Kidney (tissue), 14 donors: ENCODE data around the gene ZAR1L. TPM values are rescaled to one million over a fixed set of nuclear protein-coding genes. Genes with fewer than 3 reads are reported as not detected.

Experiments used
- DNase-seq, 5 donors: peaks; one replicate each; pipeline ENCODE4 v3.0.0-alpha.2; 2013 to 2020
- FAIRE-seq: peaks from 2 replicates; lab custom pipeline; 2012; peaks lifted over from hg19 to GRCh38; lab: Jason Lieb, UNC
- H3K27ac ChIP-seq, 2 donors: one replicate each; pipeline ENCODE4 v1.7.0; 2013; ENCODE audit warnings: low read depth in 2 of 2, low read length in 2 of 2, inconsistent platforms in 1 of 2
- H3K27me3 ChIP-seq: one replicate; pipeline ENCODE4 v1.7.1; 2013; ENCODE audit warnings: low read length, inconsistent platforms; ENCODE audit not compliant: control insufficient read depth, insufficient read depth
- H3K36me3 ChIP-seq, 3 donors: one replicate each; pipeline versions ENCODE4 v1.7.0 to v1.7.1; 2013; ENCODE audit warnings: low read length in 3 of 3, control low read depth in 1 of 3, inconsistent platforms in 1 of 3; ENCODE audit not compliant: insufficient read depth in 3 of 3, control insufficient read depth in 2 of 3
- H3K4me1 ChIP-seq, 3 donors: one replicate each; pipeline versions ENCODE4 v1.7.0 to v1.7.1; 2013; ENCODE audit warnings: low read length in 3 of 3, inconsistent platforms in 1 of 3, low read depth in 1 of 3; ENCODE audit not compliant: control insufficient read depth in 2 of 3, insufficient read depth in 2 of 3
- H3K4me3 ChIP-seq, 3 donors: one replicate each; pipeline versions ENCODE4 v1.7.0 to v1.8.1; 2013; ENCODE audit warnings: low read length in 3 of 3, control low read depth in 1 of 3, inconsistent platforms in 1 of 3
- H3K9ac ChIP-seq, 3 donors: one replicate each; pipeline versions ENCODE4 v1.7.0 to v1.7.1; 2013; ENCODE audit warnings: low read length in 3 of 3, control low read depth in 1 of 3, inconsistent platforms in 1 of 3
- H3K9me3 ChIP-seq, 3 donors: one replicate each; pipeline versions ENCODE4 v1.7.0 to v1.7.1; 2013; ENCODE audit warnings: low read length in 3 of 3, control low read depth in 1 of 3, inconsistent platforms in 1 of 3; ENCODE audit not compliant: control insufficient read depth in 2 of 3, insufficient read depth in 1 of 3
- CTCF ChIP-seq: IDR thresholded peaks from 3 replicates; pipeline ENCODE4 v1.5.1; 2012; ENCODE audit warnings: mild to moderate bottlenecking, moderate library complexity, borderline replicate concordance; ENCODE audit not compliant: insufficient read depth; ENCODE audit errors: extremely low read depth
- intact Hi-C: fragments of 100-400 bp; cut with DNase I; formaldehyde crosslinking; loops from one replicate; pipeline ENCODE4 v1.11.1; 2022
- polyA plus RNA-seq: library from polyadenylated mRNA; stranded (reverse); fragments of 350-450 nt; fragmentation: Illumina TruSeq; extraction: RNeasy Lipid Tissue Mini Kit (QIAGEN cat#74804); gene quantifications from one replicate; pipeline ENCODE4 v1.2.3, GENCODE V29; 2014; ENCODE audit warnings: low read depth, low replicate concordance; ENCODE audit not compliant: insufficient read depth
- total RNA-seq: library from RNA; stranded (reverse); fragmentation: NEBNext Ultra II Directional; extraction: Animal tissue kit (Norgen Biotek cat#: 25700); gene quantifications from one replicate; pipeline ENCODE4 v1.2.1, GENCODE V29; 2021
- donor health status: control.
- donor health status: control.
- donor health status: control.
- donor health status: control.
- donor health status: control.
- donor health status: DM: yes; HTN: yes; CAD: no.
- donor health status: Normal renal cell carcinoma (clear cell type).

ZAR1L gene
- total and polyA plus RNA-seq, 2 donors from 2014 or later, result not detected

GRCh38 chr13:32302461-32302860 is 12.7 kb downstream of the ZAR1L start:
- no peaks in the 10 kb centered on the region for H3K4me1 ChIP-seq
- no peak overlapping the region for H3K9ac ChIP-seq
- H3K9me3 ChIP-seq, result no peaks in the 10 kb centered on the region
- no peak overlapping the region for H3K27ac ChIP-seq
- DNase-seq (no peak), FAIRE-seq (no peak)
- H3K36me3 ChIP-seq, result no peaks in the 10 kb centered on the region
- TF ChIP-seq CTCF, result no peak
- no peak overlapping the region for H3K4me3 ChIP-seq
- intact Hi-C loops, result no loop called here
- H3K27me3 ChIP-seq, result no peaks in the 10 kb centered on the region

- TF ChIP-seq CTCF, result no peak
- DNase-seq (no peak), FAIRE-seq (no peak)
- intact Hi-C loops, result no loop called here
- Histone ChIP-seq H3K36me3 (no peaks in the 10 kb centered on the region), H3K4me1 (no peaks in the 10 kb centered on the region), H3K9ac (no peak overlapping the region), H3K9me3 (no peaks in the 10 kb centered on the region), H3K27me3 (no peaks in the 10 kb centered on the region), H3K27ac (no peak overlapping the region), H3K4me3 (no peak overlapping the region)
These were observed 14.2 kb downstream of the ZAR1L start for GRCh38 chr13:32300920-32301319.

GRCh38 chr13:32300406-32300805 is 14.8 kb downstream of the ZAR1L start:
- DNase-seq (peak in 1 of 5 donors; percentile 37), FAIRE-seq (no peak)
- intact Hi-C loops, result no loop called here
- Histone ChIP-seq H3K9me3 (no peaks in the 10 kb centered on the region), H3K36me3 (peaks cover 0 to 1% (median 0%) of the 10 kb centered on the region in 3 donors), H3K4me1 (no peaks in the 10 kb centered on the region), H3K27ac (no peak overlapping the region), H3K9ac (no peak overlapping the region), H3K27me3 (no peaks in the 10 kb centered on the region), H3K4me3 (no peak overlapping the region)
- TF ChIP-seq CTCF, result no peak

DNA sequence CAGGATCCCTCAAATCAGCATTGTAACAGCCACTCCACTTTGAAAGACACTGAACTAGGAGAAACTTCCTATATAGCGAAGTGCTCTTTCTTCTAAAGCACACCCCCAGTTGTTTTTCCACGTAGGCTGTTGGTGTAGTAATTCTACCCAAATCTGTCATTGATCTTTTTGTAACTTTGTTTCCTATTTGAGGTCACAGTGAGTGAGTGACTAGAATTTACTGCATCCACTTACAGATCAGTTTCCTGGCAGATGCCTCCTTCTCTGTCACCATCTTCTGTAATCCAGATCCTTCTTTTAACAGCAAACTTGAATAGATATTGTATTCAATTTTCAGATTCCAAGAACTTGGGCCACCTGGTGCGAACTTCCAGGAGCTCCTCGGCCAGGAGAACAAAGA is 15.3 kb downstream of the ZAR1L start:
- intact Hi-C loops, result no loop called here
- H3K4me3 ChIP-seq, result no peak overlapping the region
- H3K9ac ChIP-seq, result no peak overlapping the region
- H3K9me3 ChIP-seq, result no peaks in the 10 kb centered on the region
- no peak for TF ChIP-seq CTCF
- peaks cover 0 to 2% (median 0%) of the 10 kb centered on the region in 3 donors for H3K36me3 ChIP-seq
- no peak overlapping the region for H3K27ac ChIP-seq
- DNase-seq (peak in 2 of 5 donors; percentile 15 to 25), FAIRE-seq (no peak)
- no peaks in the 10 kb centered on the region for H3K4me1 ChIP-seq
- no peaks in the 10 kb centered on the region for H3K27me3 ChIP-seq
